Stimulated activated CD8-positive, alpha-beta memory T cell treated with anti-CD3 and anti-CD28 coated beads, Interleukin-2, amount 100 ng/mL, for 48 hours (primary cell): ENCODE data around the gene ASMTL.
"Not testable (repeated sequence)": the region's sequence is repeated elsewhere in the genome, so short reads cannot be mapped to it uniquely, and the experiment has no call there.

Experiments used
- DNase-seq, 2 donors: peaks; one replicate each; pipeline ENCODE4 v3.0.0-alpha.2; 2020; ENCODE audit warnings: low read depth in 2 of 2

Gene ASMTL

GRCh38 chrX:1388651-1389050 is 64.1 kb downstream of the ASMTL start:
- DNase-seq, result no peak

DNA sequence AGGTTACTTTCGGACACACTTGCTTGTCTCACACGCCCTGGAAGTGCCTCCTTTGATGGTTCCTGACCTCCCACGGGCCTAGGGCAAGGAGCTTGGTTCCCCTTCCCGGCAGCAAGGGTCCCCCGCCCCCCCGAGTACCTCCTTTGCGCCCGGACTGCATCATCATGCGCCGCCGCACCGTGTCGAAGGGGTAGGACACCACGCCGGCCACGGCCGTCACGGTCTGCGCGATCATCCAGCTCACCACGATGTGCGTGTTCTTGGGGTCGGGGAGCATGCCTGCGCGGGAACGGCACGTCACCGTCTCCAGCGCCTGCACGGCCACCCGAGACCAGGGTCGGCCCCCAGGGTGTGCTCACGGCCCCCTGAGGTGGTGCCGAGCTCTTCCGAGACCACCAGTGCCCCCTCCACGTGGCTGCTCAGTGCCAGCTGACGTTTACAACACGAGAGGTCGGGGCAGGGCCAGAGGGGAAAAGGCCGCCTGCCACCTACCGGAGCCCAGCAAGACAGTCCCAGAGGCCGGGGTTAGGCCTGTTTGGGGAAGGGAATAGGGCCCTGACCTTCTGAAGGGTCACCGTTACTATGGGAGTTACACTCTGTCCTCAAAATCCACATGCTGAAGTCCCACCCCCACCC is 65.5 kb downstream of the ASMTL start:
- DNase-seq, result no peak

- DNase-seq, result no peak
These were observed 66.2 kb downstream of the ASMTL start for GRCh38 chrX:1386338-1387127.

- no peak for DNase-seq
These were observed 67.2 kb downstream of the ASMTL start for GRCh38 chrX:1385253-1386223.

- DNase-seq, result no peak
These were observed 68.0 kb downstream of the ASMTL start for GRCh38 chrX:1384658-1385252.

- DNase-seq, result no peak
These were observed 72.0 kb downstream of the ASMTL start for GRCh38 chrX:1380672-1381233.

DNA sequence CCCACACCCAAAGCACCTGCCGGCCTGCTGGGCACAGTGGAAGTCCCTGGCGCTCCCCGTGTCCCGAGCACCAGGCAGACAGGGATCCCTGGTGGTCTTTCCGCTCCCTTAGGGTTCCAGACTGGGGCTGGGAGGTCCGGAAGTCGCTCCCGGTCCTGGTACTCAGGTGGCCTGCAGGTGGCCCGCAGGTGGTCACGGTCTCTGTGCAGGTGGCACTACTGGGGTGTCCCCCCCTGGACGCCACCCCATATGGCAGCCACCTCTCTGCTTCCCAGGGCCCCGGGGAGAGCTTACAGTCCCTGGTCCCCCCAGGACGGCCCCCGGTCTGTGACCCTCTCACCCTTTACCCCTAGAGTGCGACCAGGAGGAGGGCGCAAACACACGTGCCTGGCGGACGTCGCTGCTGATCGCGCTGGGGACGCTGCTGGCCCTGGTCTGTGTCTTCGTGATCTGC is 74.4 kb downstream of the ASMTL start:
- no peak for DNase-seq

DNA sequence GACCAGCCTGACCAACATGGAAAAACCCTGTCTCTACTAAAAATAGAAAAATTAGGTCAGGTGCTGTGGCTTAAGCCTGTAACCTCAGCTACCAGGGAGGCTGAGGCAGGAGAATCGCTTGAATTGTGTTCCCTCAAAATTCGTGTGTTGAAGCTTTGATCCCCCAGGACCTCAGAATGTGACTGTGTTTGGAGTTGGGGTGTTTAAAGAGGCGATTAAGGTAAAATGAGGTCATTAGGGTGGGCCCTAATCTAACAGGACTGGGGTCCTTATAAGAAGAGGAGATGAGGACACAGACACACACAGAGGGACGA is 84.4 kb downstream of the ASMTL start:
- DNase-seq, result no peak

DNA sequence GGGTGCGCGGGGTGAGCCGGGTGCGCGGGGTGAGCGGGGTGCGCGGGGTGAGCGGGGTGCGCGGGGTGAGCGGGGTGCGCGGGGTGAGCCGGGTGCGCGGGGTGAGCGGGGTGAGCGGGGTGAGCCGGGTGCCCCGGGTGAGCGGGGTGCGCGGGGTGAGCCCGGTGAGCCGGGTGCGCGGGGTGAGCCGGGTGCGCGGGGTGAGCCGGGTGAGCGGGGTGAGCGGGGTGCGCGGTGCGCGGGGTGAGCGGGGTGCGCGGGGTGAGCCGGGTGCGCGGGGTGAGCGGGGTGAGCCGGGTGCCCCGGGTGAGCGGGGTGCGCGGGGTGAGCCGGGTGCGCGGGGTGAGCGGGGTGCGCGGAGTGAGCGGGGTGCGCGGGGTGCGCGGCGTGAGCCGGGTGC is 86.3 kb downstream of the ASMTL start:
- DNase-seq, result not testable (repeated sequence)

DNA sequence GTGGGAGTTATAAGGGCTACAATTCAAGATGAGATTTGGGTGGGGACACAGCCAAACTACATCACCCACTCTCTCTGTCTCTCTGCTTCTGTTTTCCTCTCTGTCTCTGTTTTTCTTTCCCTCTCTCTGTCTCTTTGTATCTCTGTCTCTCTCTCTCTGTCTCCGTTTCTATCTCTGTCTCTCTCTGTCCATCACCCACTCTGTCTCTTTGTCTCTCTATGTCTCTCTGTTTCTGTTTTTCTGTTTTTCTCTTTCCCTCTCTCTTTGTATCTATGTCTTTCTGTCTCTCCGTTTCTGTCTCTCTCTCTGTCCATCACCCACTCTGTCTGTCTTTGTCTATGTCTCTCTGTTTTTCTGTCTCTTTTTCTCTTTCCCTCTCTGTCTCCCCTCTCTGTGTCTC is 90.8 kb downstream of the ASMTL start:
- no peak for DNase-seq

GRCh38 chrX:1361275-1361674 is 91.4 kb downstream of the ASMTL start:
- no peak for DNase-seq

DNA sequence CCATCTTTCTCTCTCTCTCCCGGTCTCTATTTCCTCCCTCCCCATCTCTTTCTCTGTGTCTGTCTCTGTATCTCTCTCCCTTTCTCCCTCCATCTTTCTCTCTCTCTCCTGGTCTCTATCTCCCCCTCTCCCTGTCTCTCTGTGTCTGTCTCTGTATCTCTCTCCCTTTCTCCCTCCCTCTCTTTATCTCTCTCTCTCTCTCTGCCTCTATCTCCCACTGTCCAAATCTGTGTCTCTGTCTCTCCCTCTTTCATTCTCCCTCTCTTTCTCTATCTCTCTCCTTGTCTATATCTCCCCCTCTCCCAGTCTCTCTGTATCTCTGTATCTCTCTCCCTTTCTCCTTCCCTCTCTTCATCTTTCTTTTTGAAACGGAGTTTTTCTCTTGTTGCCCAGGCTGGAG is 92.5 kb downstream of the ASMTL start:
- no peak for DNase-seq

- no peak for DNase-seq
These were observed 93.2 kb downstream of the ASMTL start for GRCh38 chrX:1359477-1359873.

GRCh38 chrX:1358793-1359476 is 93.8 kb downstream of the ASMTL start:
- no peak for DNase-seq

DNA sequence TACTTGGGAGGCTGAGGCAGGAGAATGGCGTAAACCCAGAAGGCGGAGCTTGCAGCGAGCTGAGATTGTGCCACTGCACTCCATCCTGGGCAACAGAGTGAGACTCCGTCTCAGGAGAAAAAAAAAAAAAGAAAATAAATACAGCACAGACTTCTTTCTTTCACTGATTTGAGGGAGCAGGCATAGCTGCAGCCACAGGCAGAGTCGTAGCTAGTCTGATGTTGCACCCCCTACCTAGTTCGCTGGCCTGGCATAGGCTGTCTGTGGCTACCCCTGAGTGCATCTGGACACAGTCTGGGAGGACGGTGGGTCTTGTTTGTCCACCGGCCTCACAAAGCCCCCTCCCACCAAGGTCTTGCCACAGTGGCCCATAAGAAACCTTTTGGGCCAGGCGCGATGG is 94.7 kb downstream of the ASMTL start:
- no peak for DNase-seq

DNA sequence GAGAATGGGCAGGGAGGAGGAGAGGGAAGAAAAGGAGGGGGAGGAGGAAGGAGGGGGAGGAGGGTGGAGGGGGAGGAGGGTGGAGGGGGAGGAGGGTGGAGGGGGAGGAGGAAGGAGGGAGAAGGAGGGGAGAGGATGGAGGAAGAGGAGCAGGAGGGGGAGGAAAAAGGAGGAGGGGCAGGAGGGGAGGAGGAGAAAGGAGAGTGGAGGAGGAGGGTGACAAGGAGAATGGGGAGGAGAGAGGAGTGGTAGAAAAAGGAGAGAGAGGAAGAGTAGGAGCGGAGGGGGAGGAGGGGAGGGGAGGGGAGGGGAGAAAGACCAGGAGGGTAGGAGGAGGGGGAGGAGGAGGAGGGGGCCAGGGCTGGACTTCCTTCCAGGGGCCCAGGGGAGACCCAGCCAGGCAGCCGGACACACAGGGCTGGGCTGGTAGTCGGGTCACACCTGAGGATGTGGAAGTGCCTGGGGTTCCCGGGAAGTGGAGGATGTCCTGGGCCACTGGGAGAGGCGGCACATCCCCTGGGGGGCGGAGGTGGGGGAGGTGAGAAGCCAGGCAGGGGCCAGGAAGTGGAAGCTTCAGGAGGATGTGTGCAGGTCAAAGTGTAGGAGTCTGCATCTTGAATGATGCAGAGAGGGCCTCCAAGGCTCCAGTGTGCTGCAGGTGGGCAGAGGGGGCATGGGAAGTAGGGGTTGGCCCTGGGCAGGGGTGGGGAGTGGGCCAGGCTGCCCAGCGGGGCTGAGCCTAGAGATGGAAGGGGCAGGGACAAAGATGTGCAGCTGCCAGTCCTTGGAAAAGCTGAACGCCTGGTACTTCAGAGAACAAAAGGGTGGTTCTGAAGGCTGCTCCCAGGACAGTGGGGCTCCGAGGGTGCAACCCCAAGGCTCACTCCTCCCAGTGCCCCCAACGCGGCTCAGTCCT is 97.3 kb downstream of the ASMTL start:
- DNase-seq, result no peak

DNA sequence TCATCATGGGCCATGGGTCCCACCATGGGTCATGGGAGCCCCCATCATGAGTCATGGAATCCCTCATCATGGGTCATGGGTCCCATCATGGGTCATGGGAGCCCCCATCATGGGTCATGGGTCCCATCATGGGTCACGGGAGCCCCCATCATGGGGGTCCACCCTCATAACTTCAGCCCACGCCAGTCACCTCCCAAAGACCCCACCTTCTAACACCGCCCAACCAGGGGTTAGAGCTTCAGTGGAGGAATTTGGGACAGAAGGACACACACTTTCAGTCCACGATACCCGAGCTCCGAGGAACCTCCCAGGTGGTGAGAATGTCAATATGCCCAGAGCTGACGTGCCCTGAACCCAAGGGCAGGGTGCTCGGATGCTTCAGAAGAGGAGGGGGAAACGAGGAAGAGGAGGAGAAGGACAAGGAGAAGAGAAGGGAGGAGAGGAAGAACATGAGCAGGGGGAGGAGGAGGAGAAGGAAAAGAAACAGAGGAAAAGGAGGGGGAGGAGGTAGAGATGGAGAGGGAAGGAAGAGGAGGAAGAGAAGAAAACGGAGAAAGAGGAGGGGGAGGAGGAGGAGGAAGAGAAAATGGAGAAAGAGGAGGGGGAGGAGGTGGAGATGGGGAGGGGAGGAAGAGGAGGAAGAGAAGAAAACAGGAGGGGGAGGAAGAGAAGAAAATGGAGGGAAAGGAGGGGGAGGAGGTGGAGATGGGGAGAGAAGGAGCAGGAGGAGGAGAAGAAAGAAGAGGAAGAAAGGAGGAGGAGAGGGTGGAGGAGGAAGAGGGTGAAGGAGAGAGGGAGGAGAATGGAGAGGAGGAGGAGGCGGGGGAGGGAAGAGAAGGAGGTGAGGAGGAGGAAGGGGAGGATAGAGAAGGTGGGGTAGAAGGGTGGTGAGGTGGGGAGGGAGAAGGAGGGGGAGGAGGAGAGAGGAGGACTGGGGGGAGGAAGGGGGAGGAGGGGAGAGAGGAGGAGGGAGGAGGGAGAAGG is 98.4 kb downstream of the ASMTL start:
- no peak for DNase-seq
